GM21576 (cell line): ENCODE results near the gene TCF4.

Experiments
- ATAC-seq: cut with Tn5 transposase; IDR thresholded peaks from one replicate; pipeline ENCODE4 v1.9.1; 2021; ENCODE audit warnings: mild to moderate bottlenecking, moderate library complexity; ENCODE audit not compliant: unreplicated experiment

The TCF4 gene

GRCh38 chr18:55447672-55448018 lies 140.3 kb downstream of the TCF4 start:
- ATAC-seq, result no peak

- no peak for ATAC-seq
Observed at GRCh38 chr18:55446996-55447671, 140.9 kb downstream of the TCF4 start.

GRCh38 chr18:55444536-55444935 lies 143.5 kb downstream of the TCF4 start:
- no peak for ATAC-seq

DNA sequence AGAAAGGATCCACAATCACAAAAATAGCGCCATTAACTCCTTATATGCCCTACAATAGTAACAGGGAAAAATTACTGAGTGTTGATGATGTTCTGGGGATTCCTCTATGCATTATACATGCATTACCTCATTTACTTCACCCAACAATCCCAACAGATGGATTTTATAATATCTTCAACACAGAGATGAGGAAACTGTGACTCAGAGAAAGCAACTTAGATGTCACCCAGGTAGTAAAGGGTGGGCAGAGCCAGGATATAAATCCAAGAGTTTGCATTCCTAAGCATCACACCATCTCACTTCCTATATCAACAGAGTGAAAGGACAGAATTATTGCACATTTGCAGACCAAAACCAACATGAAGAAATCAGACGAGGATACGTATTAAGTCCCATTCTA lies 144.2 kb downstream of the TCF4 start:
- ATAC-seq, result no peak

DNA sequence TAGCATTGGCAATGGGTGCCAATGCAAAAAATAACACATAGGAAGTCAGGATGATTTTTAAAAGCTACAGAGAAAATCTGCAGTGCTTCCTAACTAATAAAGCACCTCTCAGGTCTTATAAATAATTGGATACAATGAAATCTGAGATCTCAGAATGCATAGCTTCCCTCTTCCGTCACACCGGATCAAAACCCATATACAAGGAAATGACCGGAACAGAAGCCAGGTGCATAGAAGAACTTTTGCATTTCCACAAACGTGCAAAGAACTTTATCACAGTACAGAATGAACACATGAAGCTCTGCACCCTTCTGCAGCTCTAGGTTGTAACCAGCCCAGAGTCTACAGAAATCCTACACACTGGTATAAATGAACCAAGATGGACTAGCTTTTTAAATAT lies 145.4 kb downstream of the TCF4 start:
- ATAC-seq, result no peak

GRCh38 chr18:55440988-55441387 lies 147.0 kb downstream of the TCF4 start:
- ATAC-seq, result no peak

DNA sequence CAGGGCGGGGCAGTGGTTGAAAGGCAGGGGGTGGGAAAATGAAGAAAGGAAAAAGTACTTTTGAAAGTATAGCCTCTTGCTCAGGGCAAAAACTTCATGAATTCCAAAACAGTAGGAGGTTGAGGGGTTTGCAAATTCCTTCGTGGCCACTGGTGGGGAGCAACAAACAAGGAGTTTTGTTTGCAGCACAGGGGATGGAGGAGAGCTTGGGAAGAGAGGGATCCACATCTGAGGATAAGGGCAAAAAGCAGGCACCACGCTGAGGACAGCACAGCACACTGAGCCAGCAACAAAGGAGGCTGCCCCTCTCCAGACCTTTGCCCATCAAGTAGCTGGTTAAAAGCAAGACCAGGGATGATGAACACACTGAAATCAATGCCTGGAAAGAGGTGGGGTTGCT lies 148.9 kb downstream of the TCF4 start:
- no peak for ATAC-seq

DNA sequence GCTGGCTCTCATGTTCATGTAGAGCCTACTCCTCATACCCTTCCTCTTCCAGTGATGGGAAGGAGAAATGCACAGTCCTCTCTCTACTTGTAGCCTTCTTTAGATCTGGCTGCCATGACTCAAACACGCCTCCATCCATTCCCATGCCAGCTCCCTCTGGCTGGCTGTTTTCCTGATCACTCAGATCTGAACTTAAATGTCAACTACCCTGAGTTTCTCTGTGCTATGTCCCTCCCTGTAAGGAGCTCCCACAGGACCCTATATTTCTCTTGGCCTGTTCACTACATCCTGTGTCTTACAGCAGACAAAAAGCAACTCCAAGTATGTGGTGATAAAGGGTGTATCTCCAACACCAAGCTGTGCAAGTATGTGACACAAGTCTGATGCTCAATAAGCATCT lies 152.4 kb downstream of the TCF4 start:
- ATAC-seq, result no peak

DNA sequence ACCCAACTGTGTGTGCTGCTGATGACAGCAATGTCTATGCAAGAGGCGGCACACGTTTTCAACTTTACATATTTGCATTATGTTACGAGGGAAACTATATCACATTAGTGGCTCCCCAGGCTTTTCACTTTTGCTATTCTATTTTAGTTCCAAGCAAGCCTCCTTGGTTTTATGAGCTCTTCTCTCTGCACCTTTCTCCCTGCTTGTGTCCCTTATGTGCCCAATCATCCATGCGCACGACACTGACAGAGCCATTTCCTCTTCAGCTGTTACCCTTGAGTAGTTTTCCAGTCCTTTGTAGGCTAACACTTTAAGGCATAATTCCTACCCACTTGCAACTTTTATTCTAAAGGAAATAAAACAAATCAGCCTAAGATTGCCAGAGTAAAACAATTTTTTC lies 154.3 kb downstream of the TCF4 start:
- ATAC-seq, result no peak

DNA sequence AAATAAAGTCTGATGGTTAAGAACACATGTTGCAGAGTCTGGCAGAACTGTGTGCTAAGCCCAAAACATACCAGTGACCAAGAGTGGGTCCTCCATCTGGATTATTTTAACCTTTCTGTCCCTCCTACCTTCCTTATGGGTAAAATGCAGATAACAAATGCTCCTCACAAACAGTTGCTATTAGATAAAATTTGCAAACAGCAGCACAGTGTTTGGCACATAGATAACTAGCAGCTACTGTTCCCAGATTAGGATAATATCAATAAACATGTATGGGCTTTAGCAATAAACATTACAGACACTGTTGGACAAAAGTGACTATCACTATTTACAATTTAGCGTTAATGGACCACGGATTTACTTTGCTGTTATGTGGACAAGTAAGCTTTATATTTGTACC lies 154.9 kb downstream of the TCF4 start:
- ATAC-seq, result no peak

DNA sequence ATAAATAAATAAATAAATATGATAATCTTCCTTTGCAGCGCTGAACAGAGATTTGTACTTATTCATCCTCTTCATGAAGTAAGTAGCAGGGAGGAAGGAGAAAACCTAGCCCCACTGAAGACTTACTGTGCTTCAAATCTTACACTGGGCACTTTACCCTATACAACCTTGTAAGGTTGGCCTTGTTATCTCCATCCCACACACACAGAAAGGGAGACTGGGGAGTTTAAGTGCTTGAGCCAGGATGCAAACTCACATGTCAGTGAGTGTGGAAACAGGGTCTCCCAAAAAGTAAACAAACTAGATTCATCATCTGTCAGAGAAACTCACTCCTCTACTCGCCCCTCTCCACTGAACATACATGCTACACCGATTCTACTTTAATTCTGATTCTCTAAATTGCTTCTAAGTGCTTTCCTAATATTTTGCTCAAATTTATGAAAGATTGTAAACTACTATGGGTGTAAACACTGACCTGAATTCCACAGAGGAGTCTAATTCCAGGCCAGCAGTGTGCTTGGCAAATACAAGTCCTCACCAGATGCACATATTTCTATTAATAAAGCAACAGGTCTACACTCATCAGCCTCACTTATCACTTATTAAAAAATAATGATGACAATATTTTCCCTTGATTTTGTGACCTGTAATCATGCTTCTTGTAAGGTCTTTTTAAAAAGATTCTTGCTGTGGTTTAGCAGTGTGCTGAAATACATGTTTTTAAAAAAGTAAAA lies 155.5 kb downstream of the TCF4 start:
- no peak for ATAC-seq

- no peak for ATAC-seq
Observed at GRCh38 chr18:55430026-55430425, 158.0 kb downstream of the TCF4 start.

- no peak for ATAC-seq
Observed at GRCh38 chr18:55427951-55428350, 160.0 kb downstream of the TCF4 start.

- no peak for ATAC-seq
Observed at GRCh38 chr18:55425698-55426097, 162.3 kb downstream of the TCF4 start.

DNA sequence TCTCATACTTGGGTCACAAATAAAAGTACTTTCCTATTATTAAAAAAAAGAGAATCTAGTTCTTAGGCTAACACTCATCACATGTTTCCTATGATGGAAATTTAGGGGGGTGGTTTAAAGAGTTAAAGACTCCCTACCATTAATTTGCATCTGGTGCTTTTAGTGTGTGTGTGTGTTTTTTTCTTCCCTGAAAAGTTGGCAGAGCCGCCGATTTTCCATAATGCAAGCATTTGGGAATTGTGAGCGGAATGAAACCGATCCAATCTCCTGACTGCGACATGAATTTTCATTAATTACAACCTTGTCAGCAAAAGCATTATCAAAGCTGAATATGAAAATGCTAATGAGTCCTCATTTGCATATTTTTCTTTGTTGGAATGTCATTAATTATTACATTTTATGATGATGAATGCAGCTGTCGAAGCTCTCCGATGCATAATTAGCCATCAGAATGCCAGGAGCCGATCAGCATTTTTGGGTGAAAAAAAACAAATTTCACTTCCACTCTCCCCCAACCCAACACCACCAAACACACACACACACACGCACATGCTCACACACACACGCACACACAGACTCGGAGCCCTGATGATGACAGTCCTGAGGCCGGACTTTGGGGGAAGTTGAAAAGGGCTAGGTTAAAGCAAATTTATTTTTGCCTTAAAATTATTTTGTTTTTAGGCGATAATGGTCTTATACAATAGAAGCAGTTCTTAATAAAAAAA lies 165.4 kb downstream of the TCF4 start:
- no peak for ATAC-seq

DNA sequence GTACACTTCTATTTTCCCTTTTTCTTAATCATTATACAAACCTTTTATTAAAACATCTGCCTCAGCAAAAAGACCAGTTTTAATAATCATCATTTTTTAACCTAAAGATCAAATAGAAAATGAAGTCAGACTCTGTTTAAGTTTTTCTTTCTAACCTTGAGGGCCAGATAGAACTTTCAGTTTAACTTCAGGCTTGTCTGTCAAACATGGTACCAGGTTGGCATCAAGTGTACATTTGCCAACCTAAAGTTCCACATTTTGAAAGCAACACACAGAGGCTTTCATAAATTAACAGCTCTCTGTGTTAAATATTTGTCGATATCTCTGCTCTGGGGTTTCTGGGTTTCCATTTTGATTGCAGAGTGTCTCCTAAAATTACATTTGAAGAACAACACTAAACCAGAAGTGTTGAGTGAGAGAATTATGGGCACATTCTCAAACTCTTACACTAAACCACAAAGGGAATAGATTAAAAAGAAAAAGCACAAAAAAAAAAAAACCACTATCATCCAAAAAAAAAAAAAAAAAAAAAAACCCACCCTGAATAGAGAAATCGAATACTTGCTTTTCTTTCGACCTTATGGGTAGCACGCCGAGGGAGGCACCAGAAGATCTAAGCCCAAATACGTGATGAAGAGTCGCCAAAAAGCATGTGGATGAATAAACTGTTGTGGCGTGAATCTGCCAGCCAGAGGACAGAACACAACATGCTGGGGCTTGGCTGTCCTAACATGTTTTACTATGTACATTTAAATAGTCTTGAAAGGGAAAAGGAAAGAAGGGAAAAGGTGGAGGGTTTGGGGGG lies 166.2 kb downstream of the TCF4 start:
- ATAC-seq, result no peak

- ATAC-seq, result no peak
Observed at GRCh38 chr18:55421308-55421614, 166.7 kb downstream of the TCF4 start.

DNA sequence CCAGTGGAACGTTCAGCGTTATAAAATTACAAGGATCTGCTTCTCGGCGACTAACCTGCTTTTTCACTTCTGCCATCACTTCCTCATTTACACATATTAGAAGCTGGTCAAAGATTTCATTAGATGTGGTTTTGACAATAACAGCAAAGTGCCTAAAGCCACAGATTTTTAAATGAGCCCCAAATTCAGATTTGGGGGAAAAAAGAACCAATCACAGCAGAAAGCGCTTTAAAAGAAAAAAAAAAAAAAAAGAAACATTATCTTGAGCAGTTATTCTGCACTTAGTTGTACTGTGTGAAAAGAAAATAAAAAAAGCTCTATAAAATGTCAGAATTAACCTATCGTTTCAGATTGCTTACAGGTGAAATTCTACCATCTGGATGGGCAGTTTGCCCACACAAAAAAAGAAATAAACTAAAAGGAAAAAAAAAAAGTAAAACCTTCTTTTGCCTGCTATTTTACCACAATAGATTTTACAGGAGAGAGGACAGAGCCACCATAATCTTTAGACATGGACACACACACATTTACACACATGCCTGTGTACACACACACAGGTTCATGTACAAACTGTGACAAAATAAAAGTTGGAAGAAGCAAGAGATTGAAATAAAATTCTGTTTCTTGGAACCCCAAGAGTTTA lies 167.2 kb downstream of the TCF4 start:
- ATAC-seq, result peak; percentile 59

DNA sequence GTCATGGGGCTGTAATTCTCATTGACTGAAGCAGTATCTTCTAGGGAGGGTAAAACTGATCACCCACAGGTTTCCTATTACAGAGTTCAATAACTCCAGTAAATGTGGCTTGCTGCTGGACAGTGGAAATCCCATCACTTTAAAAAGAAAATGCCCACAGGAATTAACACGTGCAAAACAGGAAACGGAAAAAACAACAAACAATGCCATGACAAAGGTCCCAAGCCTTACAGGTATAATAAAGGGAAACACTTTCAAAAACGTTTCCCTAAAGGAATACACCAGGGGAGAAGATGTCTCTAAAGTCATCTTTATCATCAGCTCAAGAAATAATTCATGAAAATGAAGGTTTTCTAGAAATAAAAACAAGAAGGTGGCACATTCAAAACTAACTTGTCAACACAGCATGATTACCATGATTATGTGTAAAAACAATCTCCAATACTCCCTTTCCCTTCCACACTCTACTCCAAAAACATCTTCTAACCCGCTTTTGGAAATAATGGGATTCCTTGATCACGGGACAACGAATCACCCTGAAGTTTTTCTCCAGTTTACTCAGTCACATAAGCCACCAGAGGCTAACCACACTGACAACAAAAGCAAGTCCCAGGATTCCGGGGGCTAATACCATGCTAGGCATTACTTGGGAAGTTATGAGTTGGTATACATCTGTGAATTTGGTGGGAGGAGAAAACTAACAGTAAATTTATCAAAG lies 167.9 kb downstream of the TCF4 start:
- ATAC-seq, result peak; percentile 29
